GM19397 (cell line): Measurements from ENCODE around the gene SSH3.

Source experiments
- ATAC-seq: cut with Tn5 transposase; IDR thresholded peaks from one replicate; pipeline ENCODE4 v1.9.1; 2021; ENCODE audit warnings: mild to moderate bottlenecking, moderate library complexity; ENCODE audit not compliant: unreplicated experiment

Gene SSH3

GRCh38 chr11:67268081-67268961 lies 35.0 kb upstream of the SSH3 start:
- no peak for ATAC-seq

DNA sequence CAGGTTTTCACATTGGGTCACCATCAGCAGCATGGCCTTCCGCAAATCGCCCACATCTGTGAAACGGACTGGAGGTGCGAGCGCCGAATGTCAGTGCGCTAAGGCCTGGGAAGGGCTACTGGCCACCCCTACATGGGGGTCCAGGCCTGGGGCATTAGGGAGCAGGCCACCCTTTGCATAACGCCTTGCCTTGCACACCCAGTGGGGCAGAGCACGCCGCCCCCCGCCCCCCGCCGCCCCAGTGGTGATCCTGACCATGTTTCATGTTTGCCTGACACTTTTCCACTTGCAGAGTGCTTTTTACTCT lies 34.4 kb upstream of the SSH3 start:
- ATAC-seq: no peak

DNA sequence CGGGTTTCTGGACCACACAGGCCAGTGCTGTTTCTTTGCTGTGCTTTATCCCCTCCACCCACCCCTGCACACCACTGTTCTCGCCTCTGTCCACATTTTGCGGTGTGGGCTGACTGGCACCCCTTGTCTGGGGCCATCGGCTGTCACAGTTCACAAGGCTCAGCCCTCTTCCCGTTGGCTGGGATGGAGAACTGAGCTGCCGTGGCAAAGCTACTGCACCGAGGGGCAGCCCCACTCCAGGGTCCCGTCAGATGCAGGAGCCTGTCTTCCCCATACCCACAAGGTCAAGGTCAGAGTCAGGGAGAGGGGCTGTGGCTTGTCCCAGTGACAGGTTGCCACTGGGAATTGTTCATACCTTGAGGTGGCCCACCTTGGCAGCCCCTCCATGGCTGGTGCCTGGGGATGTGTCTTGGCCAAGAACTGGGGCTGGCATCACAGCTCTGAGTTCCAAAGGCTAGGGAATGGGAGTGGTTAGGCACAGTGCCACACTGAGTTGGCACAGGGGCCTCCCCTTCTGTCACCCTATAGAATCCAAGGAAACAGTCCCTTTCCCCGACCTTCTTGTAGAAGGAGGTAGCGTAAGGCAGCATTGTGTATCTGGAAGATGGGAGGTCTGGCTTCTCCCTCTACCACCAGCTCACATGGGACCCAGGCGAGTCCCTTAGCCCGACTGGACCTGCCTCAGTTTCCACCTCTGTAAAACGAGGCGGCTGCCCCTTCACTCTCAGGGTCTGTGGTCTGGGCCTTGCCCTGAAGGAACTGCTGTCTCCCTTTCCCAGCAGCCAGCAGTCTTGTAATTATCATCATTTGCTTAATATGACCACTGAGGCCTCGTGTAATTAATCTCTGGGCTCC lies 33.7 kb upstream of the SSH3 start:
- ATAC-seq: no peak

DNA sequence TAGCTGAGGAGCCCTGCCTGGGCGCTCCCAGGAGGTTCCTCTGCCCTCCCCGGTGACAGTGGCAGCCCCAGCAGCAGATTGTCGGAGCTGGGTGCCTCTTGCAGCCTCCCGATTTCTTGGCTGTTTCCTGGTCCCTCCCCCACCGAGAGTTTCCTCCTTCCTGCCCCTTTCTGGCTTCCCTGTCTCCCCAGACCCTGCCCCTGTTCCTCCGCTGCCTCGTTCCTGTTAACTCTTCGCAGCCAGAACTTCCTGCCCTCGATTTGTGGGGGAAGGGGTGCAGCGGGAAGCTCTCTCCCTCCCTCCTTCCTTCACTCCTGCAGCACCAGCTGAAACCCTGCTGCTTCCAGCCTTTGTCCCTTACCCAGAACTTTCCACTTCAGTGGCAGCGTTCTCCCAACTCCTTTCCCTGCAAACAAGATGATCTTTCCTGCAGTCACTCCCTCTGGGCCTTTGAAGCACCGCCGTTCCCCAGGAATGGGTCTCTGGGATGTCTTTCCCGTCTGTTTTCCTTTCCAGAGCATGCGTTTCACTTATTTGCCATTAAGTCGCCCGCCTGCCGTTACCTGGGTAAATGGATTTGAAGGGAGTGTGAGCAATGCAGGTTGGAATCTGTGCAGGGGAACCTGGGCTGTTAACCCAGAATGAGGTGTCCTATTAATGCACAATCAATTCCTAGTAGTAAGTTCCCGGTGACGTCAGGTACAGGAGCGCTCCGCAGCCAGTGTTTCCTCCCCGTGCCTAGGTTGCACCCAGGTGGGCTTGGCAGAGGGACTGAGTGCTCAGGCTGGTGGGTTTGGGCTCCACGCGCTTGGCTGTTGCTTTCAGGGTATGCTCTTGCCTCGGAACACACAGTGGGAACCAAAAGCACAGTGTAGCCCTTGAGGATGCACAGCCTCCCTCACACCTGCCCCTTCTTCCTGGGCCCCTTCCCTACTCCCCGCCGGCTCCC lies 32.8 kb upstream of the SSH3 start:
- no peak for ATAC-seq

DNA sequence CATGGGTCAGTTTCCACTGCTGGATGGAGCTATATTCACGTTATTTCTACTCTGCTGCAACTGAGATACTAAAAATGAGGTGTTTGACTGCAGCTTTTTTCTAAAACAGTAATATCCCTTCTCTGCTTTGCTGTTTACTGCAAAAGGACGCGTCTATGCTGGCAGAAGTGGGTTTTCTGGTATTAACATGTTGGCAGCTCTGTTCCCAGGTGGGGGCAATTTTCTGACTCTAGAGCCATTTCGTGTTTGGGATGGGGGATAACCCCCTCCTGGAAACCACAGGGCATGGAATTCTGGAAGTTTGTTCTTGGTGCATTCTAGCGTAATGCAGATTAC lies 32.2 kb upstream of the SSH3 start:
- no peak for ATAC-seq

GRCh38 chr11:67271541-67272284 lies 31.6 kb upstream of the SSH3 start:
- ATAC-seq: no peak

DNA sequence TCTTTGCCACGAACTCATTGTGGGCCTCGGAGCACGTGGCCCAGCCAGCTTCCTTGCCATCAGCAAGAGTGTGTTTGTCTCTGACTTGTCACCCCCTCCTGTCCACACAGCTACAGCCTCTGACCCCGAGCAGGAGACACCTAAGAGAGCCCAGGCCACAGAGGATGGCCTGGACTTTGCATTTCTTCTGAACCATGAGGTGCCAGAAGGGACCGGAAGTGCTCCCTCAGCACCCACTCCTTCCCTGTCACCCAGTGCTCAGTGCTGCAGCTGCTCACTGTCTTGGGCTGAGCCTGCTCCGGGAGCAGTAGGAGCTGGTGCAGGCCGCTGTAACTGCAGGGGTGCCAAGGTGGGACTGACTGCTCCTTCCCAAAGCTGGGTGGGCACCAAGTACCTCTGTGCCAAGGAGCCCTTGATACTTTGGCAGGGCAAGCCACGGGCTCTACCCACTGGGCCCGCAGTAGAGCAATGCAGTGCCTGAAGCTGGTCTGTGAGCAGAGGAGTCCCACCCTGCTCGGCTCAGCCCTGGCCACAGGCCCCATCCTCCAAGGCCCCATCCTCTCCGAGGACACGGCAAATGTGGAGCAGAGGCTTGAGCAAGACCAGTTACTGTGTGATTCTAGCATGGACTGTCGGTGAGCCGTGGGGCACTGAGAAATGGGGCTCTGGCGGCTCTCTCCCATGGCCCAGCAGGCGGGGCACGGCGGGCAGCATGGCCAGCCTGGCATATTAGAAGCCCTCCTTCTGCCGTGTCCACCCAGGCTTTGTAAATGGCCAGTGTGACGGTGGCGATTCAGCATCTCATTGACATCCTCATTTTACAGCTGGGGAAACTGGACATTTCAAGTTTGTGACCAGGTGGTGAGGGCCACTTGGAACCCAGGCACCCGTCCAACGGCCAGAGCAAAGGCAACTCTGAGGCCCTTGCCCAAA lies 30.7 kb upstream of the SSH3 start:
- no peak for ATAC-seq

GRCh38 chr11:67273260-67273990 lies 29.9 kb upstream of the SSH3 start:
- ATAC-seq: no peak

- no peak for ATAC-seq
Measured at GRCh38 chr11:67274768-67275605, 28.3 kb upstream of the SSH3 start.

GRCh38 chr11:67275606-67276409 lies 27.5 kb upstream of the SSH3 start:
- ATAC-seq: no peak

GRCh38 chr11:67276781-67277230 lies 26.5 kb upstream of the SSH3 start:
- peak; percentile 7 for ATAC-seq

GRCh38 chr11:67277231-67277961 lies 25.9 kb upstream of the SSH3 start:
- ATAC-seq: peak; percentile 74

- ATAC-seq: no peak
Measured at GRCh38 chr11:67278135-67278938, 25.0 kb upstream of the SSH3 start.

DNA sequence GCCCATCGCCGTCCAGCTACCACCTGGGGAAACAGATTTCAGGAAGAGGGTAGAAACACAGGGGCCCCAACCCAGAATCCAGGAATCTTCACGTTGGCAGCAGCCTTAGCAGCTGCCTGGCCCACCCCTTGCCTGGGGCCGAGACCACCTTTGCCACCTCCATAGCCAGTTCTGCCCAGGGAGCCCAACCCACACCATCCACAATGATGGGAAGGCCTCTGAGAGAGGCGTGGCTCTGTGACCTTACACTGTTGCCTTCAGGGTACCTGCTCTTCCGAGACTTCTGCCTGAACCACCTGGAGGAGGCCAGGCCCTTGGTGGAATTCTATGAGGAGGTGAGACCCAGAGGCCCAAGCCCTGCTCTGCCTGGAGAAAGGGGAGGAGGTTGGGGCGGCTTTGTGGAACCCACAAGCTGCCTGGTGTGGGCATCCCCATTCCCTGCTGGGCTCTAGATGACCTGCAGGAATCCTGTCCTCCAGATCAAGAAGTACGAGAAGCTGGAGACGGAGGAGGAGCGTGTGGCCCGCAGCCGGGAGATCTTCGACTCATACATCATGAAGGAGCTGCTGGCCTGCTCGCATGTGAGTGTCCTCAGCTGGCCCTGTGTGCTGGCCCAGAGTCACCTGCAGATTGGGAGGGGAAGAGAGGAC lies 24.3 kb upstream of the SSH3 start:
- no peak for ATAC-seq
